ENCODE measurements around the gene MYH6.

DNA sequence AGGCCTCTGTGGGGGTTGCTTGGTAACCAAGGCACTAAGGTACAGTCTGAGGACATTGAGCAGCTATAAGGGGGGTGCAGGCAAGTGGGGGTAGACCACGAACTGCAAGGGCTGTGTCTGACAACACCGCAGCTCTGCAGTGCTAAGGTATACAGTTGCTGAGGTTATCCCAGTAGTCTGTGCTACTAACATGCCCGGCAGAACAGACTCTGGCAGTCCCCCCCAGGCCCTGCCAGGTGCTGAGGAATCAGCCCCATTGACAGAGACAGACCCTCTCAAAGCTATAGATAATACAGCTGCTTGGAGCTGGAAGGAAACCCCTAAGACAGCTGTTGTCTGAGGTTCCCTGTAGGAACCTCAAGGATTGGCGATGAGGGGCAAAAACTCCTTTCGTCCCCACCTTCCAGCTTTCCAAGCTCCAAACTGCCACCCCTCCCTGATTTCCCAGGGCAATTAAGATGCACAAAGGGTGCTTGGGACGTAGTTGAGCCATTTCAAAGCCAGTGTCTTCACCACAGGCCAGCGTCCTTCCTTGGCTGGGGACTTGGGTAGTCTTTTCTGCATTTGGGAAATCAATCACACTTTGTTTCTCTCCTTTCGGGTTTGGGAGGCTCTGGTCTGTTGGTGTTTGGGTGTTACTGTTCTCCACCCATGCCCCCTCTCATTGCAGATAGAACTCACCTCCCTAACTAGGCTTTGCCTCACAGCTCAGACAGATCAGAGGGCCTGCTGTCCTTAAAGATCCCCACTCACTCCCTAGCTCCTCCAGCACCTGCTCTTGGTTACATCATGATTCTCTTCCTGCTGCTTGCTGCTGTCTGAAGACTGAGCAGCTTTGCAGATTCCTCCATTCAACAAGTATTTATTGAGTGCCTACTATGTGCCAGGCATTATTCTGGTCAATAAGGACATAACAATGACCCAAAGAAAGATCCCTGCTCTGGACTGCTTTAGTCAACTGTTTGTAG, 29.3 kb upstream of the MYH6 start:
- TF ChIP-seq, protein P1, sequence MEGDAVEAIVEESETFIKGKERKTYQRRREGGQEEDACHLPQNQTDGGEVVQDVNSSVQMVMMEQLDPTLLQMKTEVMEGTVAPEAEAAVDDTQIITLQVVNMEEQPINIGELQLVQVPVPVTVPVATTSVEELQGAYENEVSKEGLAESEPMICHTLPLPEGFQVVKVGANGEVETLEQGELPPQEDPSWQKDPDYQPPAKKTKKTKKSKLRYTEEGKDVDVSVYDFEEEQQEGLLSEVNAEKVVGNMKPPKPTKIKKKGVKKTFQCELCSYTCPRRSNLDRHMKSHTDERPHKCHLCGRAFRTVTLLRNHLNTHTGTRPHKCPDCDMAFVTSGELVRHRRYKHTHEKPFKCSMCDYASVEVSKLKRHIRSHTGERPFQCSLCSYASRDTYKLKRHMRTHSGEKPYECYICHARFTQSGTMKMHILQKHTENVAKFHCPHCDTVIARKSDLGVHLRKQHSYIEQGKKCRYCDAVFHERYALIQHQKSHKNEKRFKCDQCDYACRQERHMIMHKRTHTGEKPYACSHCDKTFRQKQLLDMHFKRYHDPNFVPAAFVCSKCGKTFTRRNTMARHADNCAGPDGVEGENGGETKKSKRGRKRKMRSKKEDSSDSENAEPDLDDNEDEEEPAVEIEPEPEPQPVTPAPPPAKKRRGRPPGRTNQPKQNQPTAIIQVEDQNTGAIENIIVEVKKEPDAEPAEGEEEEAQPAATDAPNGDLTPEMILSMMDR (IDR thresholded peaks at IDR 0.05), result no peak
- TF ChIP-seq EZH2 (IDR thresholded peaks at IDR 0.05; ENCODE audit: borderline replicate concordance, insufficient read depth, low read depth, low read length, poor library complexity, severe bottlenecking), result no peak
